HCT116 (cell line): ENCODE results near the gene CCBE1. TPM values are rescaled to one million over a fixed set of nuclear protein-coding genes. Genes with fewer than 3 reads are reported as not detected.

Experiments used
- ATAC-seq: fragments of 200-7000 bp; cut with Tn5 transposase; 2 replicates; pipeline ENCODE4 v1.9.1; 2020; ENCODE audit warnings: mild to moderate bottlenecking, moderate library complexity
- BruUV-seq: library from RNA; stranded (reverse); fragments of 400-500 nt; replicated peaks from 2 replicates; lab custom pipeline; 2021; lab: Mats Ljungman, UMichigan
- CTCF ChIA-PET: fragments of 300-600 bp; sonication (Branson Sonifier 250); formaldehyde crosslinking; loops from one replicate; lab custom pipeline; 2021; ENCODE audit warnings: antibody characterized with exemption; lab: Charles Lee
- POLR2A ChIA-PET: fragments of 300-600, 350-600 bp; sonication (Branson Sonifier 250); formaldehyde crosslinking; loops from one replicate; lab custom pipeline; 2021; ENCODE audit warnings: antibody characterized with exemption; lab: Charles Lee
- RAD21 ChIA-PET, 2 experiments: fragments of 300-600 bp; sonication (Branson Sonifier 250); formaldehyde crosslinking; loops; one replicate each; lab custom pipeline; 2023; ENCODE audit warnings: low total read pairs in 2 of 2; ENCODE audit not compliant: uncharacterized antibody in 2 of 2, unreplicated experiment in 2 of 2, low non-redundant PET in 1 of 2; lab: Charles Lee
- DNase-seq: peaks from one replicate; pipeline ENCODE4 v3.0.0-alpha.2; 2010; ENCODE audit warnings: low read depth, low spot score
- H2AFZ ChIP-seq: fragments of 200-600 bp; shearing (Covaris generic), sonication (generic); 2 replicates; pipeline ENCODE4 v1.6.1; 2017; ENCODE audit warnings: low read depth, mixed run types, mixed read lengths, antibody characterized with exemption, low read length; ENCODE audit not compliant: poor library complexity, severe bottlenecking
- H3K27ac ChIP-seq: 2 replicates; pipeline ENCODE4 v1.5.1; 2012; ENCODE audit warnings: low read depth, low read length
- H3K27me3 ChIP-seq: fragments of 200-600 bp; sonication (generic); 2 replicates; pipeline ENCODE4 v1.6.1; 2016; ENCODE audit warnings: mixed run types, low read length, mixed read lengths; ENCODE audit not compliant: insufficient read depth
- H3K36me3 ChIP-seq, 2 experiments: fragments of 200-500 bp in 1 of 2; fragments of 200-600 bp in 1 of 2; sonication (Bioruptor generic) in 1 of 2; sonication (generic) in 1 of 2; 2 replicates each; pipeline versions ENCODE4 v1.5.1 to v1.6.1; 2014 to 2016; ENCODE audit warnings: low read length in 2 of 2, inconsistent platforms in 1 of 2, mixed read lengths in 1 of 2, mixed run types in 1 of 2; ENCODE audit not compliant: insufficient read depth in 2 of 2, control insufficient read depth in 1 of 2
- H3K4me1 ChIP-seq, 2 experiments: fragments of 200-600 bp in 1 of 2; sonication (generic) in 1 of 2; 2 replicates each; pipeline versions ENCODE4 v1.5.1 to v1.6.1; 2012 to 2017; ENCODE audit warnings: low read length in 2 of 2, inconsistent platforms in 1 of 2, mild to moderate bottlenecking in 1 of 2, mixed read lengths in 1 of 2, mixed run types in 1 of 2, moderate library complexity in 1 of 2; ENCODE audit not compliant: insufficient read depth in 2 of 2, control insufficient read depth in 1 of 2
- H3K4me2 ChIP-seq: fragments of 200-600 bp; sonication (generic); 2 replicates; pipeline ENCODE4 v1.6.1; 2017; ENCODE audit warnings: mixed run types, low read length, mixed read lengths
- H3K4me3 ChIP-seq, 2 experiments: fragments of 200-600 bp in 1 of 2; sonication (generic) in 1 of 2; replicated peaks in 1 of 2; 2 replicates each; pipeline ENCODE4 v1.5.1; 2011 to 2016; ENCODE audit warnings: low read length in 2 of 2, control low read depth in 1 of 2, low read depth in 1 of 2, mild to moderate bottlenecking in 1 of 2, mixed read lengths in 1 of 2, mixed run types in 1 of 2
- H3K79me2 ChIP-seq: fragments of 200-600 bp; sonication (generic); 2 replicates; pipeline ENCODE4 v1.6.1; 2017; ENCODE audit warnings: mild to moderate bottlenecking, mixed run types, low read length, moderate library complexity, mixed read lengths; ENCODE audit not compliant: insufficient read depth
- H3K9ac ChIP-seq: fragments of 200-600 bp; sonication (generic); 2 replicates; pipeline ENCODE4 v1.6.1; 2016; ENCODE audit warnings: low read length, mixed read lengths
- H3K9me2 ChIP-seq: fragments of 200-600 bp; sonication (generic), shearing (Covaris generic); 2 replicates; pipeline ENCODE4 v1.6.1; 2017; ENCODE audit warnings: mixed run types, mild to moderate bottlenecking, moderate library complexity; ENCODE audit not compliant: insufficient read depth
- H3K9me3 ChIP-seq, 2 experiments: fragments of 200-500 bp in 1 of 2; fragments of 200-600 bp in 1 of 2; sonication (Bioruptor generic) in 1 of 2; sonication (generic) in 1 of 2; 2 replicates each; pipeline ENCODE4 v1.6.1; 2014 to 2017; ENCODE audit warnings: low read length in 2 of 2, mixed read lengths in 2 of 2, inconsistent platforms in 1 of 2, low read depth in 1 of 2, mild to moderate bottlenecking in 1 of 2, mixed run types in 1 of 2, moderate library complexity in 1 of 2; ENCODE audit not compliant: control insufficient read depth in 1 of 2, insufficient read depth in 1 of 2
- H4K20me1 ChIP-seq: fragments of 200-600 bp; sonication (generic), shearing (Covaris generic); 2 replicates; pipeline ENCODE4 v1.6.1; 2017; ENCODE audit warnings: mixed run types, mild to moderate bottlenecking, moderate library complexity; ENCODE audit not compliant: insufficient read depth
- CBX3 ChIP-seq: IDR thresholded peaks from 2 replicates; pipeline ENCODE4 v1.6.1; 2012; ENCODE audit warnings: low read depth
- ELF1 ChIP-seq: IDR thresholded peaks from 2 replicates; pipeline ENCODE4 v1.6.1; 2012; ENCODE audit warnings: low read depth, borderline replicate concordance
- EZH2 ChIP-seq: fragments of 200-600 bp; sonication (generic); IDR thresholded peaks from 2 replicates; pipeline ENCODE4 v1.6.1; 2017; ENCODE audit warnings: antibody characterized with exemption, mixed run types
- FOSL1 ChIP-seq: IDR thresholded peaks from 2 replicates; pipeline ENCODE4 v1.6.1; 2012; ENCODE audit warnings: low read depth
- RAD21 ChIP-seq: IDR thresholded peaks from 2 replicates; pipeline ENCODE4 v1.6.1; 2012; ENCODE audit warnings: low read depth, mild to moderate bottlenecking
- SIN3A ChIP-seq: IDR thresholded peaks from 2 replicates; pipeline ENCODE4 v1.6.1; 2012; ENCODE audit warnings: low read depth
- TCF7L2 ChIP-seq: IDR thresholded peaks from 2 replicates; pipeline ENCODE4 v1.7.0; 2011; ENCODE audit warnings: borderline replicate concordance, inconsistent platforms; ENCODE audit not compliant: insufficient read depth, insufficient read length; ENCODE audit errors: extremely low read depth
- YY1 ChIP-seq: IDR thresholded peaks from 2 replicates; pipeline ENCODE4 v1.6.1; 2011; ENCODE audit warnings: low read length, low read depth, moderate library complexity, mild to moderate bottlenecking; ENCODE audit not compliant: insufficient replicate concordance; ENCODE audit errors: extremely low read depth
- ZFX ChIP-seq: fragments of 450-650 bp; IDR thresholded peaks from 2 replicates; pipeline ENCODE4 v1.6.1; 2017
- intact Hi-C: fragments of 100-400 bp; cut with micrococcal nuclease; formaldehyde crosslinking; loops from 2 replicates; pipeline ENCODE4 v1.10.0; 2022
- total RNA-seq: library from RNA; stranded (reverse); gene quantifications from one replicate; pipeline ENCODE4 v1.2.1, GENCODE V29; 2021; ENCODE audit not compliant: unreplicated experiment
- TF ChIP-seq, protein P1 (sequence below): IDR thresholded peaks from 2 replicates; pipeline ENCODE4 v1.6.1; 2011; ENCODE audit warnings: mild to moderate bottlenecking, low read length, moderate library complexity; ENCODE audit not compliant: insufficient replicate concordance; ENCODE audit errors: extremely low read depth
- TF ChIP-seq, protein P2 (sequence below): IDR thresholded peaks from 2 replicates; pipeline ENCODE4 v1.6.1; 2012
- TF ChIP-seq, protein P3 (sequence below): IDR thresholded peaks from 2 replicates; pipeline ENCODE4 v1.6.1; 2012
- TF ChIP-seq, protein P4 (sequence below), 3 experiments: fragments of 200-600 bp in 1 of 3; sonication (generic) in 1 of 3; IDR thresholded peaks in 2 of 3; conservative IDR thresholded peaks in 1 of 3; 2 replicates each; pipeline ENCODE4 v1.5.1; 2012 to 2017; ENCODE audit warnings: low read depth in 2 of 3, low read length in 2 of 3, antibody characterized with exemption in 1 of 3, borderline replicate concordance in 1 of 3, control low read depth in 1 of 3, mild to moderate bottlenecking in 1 of 3, mixed read lengths in 1 of 3, mixed run types in 1 of 3, moderate library complexity in 1 of 3; ENCODE audit not compliant: insufficient read depth in 1 of 3

The CCBE1 gene
- total RNA-seq, 1 experiment from 2014 or later, result 0.84 TPM

DNA sequence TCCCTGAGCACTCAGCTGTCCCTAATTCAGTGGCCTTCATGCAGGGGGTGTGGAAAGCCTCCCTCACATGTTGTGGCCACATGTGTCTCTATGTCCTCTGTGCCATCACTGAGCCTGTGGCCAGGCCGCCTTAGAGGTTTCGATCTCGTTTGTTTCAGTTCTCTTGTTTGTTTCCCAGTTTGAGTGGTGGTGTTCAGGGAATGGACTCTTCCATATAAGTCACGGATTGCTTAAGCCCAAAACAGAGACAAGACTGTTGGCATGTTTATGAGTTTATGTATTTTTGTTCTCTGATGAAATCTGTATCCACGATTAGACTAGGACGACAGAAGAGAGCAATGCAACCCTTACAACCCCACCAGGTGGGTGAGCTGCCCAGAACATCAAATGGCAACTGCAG lies 134.5 kb downstream of the CCBE1 start:
- POLR2A ChIA-PET, result no interaction called here
- ATAC-seq, result no peak
- Histone ChIP-seq H3K27ac (no peak overlapping the region), H3K27me3 (peaks cover 8% of the 10 kb centered on the region; the same call in 1 of the 2 replicates), H3K36me3 (no peaks in the 10 kb centered on the region), H3K4me3 (no peak overlapping the region), H4K20me1 (no peaks in the 10 kb centered on the region), H3K79me2 (no peaks in the 10 kb centered on the region), H3K9me3 (no peaks in the 10 kb centered on the region), H3K9ac (no peak overlapping the region), H3K9me2 (no peaks in the 10 kb centered on the region), H2AFZ (no peak overlapping the region), H3K4me1 (no peaks in the 10 kb centered on the region), H3K4me2 (no peak overlapping the region)
- intact Hi-C loops, result no loop called here
- RAD21 ChIA-PET, result no interaction called here
- CTCF ChIA-PET, result no interaction called here
- no TSS peak for BruUV-seq
- no peak for DNase-seq
- TF ChIP-seq SIN3A, result no peak
- TF ChIP-seq ELF1, result no peak
- no peak for TF ChIP-seq CBX3
- TF ChIP-seq, protein P1, sequence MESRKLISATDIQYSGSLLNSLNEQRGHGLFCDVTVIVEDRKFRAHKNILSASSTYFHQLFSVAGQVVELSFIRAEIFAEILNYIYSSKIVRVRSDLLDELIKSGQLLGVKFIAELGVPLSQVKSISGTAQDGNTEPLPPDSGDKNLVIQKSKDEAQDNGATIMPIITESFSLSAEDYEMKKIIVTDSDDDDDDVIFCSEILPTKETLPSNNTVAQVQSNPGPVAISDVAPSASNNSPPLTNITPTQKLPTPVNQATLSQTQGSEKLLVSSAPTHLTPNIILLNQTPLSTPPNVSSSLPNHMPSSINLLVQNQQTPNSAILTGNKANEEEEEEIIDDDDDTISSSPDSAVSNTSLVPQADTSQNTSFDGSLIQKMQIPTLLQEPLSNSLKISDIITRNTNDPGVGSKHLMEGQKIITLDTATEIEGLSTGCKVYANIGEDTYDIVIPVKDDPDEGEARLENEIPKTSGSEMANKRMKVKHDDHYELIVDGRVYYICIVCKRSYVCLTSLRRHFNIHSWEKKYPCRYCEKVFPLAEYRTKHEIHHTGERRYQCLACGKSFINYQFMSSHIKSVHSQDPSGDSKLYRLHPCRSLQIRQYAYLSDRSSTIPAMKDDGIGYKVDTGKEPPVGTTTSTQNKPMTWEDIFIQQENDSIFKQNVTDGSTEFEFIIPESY, result no peak
- TF ChIP-seq TCF7L2, result no peak
- TF ChIP-seq YY1, result no peak
- TF ChIP-seq, protein P2, sequence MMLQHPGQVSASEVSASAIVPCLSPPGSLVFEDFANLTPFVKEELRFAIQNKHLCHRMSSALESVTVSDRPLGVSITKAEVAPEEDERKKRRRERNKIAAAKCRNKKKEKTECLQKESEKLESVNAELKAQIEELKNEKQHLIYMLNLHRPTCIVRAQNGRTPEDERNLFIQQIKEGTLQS, result no peak
- TF ChIP-seq ZFX, result no peak
- TF ChIP-seq, protein P3, sequence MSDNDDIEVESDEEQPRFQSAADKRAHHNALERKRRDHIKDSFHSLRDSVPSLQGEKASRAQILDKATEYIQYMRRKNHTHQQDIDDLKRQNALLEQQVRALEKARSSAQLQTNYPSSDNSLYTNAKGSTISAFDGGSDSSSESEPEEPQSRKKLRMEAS, result no peak
- no peak for TF ChIP-seq FOSL1
- TF ChIP-seq RAD21, result no peak
- TF ChIP-seq EZH2, result no peak
- TF ChIP-seq, protein P4, sequence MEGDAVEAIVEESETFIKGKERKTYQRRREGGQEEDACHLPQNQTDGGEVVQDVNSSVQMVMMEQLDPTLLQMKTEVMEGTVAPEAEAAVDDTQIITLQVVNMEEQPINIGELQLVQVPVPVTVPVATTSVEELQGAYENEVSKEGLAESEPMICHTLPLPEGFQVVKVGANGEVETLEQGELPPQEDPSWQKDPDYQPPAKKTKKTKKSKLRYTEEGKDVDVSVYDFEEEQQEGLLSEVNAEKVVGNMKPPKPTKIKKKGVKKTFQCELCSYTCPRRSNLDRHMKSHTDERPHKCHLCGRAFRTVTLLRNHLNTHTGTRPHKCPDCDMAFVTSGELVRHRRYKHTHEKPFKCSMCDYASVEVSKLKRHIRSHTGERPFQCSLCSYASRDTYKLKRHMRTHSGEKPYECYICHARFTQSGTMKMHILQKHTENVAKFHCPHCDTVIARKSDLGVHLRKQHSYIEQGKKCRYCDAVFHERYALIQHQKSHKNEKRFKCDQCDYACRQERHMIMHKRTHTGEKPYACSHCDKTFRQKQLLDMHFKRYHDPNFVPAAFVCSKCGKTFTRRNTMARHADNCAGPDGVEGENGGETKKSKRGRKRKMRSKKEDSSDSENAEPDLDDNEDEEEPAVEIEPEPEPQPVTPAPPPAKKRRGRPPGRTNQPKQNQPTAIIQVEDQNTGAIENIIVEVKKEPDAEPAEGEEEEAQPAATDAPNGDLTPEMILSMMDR (IDR thresholded peaks at IDR 0.05 in 2 of 3, conservative IDR thresholded peaks at IDR 0.05 in 1 of 3; ENCODE audit: borderline replicate concordance in 1 of 3, insufficient read depth in 1 of 3, low read depth in 2 of 3, low read length in 2 of 3), result no peak
